SK-N-SH (cell line): ENCODE results near the gene PEPD. TPM values are rescaled to one million over a fixed set of nuclear protein-coding genes. Genes with fewer than 3 reads are reported as not detected.

Experiments used
- CTCF ChIA-PET: fragments of 300-600, 350-600 bp; formaldehyde crosslinking; extraction: SDS; loops from one replicate; lab custom pipeline; 2021; lab: Yijun Ruan, JAX
- POLR2A ChIA-PET: fragments of 350-600 bp; sonication (Branson Sonifier 250); formaldehyde crosslinking; extraction: SDS; loops from one replicate; lab custom pipeline; 2020; ENCODE audit warnings: antibody characterized with exemption, inconsistent platforms; lab: Yijun Ruan, JAX
- DNase-seq: peaks from one replicate; pipeline ENCODE4 v3.0.0; 2012
- H2AFZ ChIP-seq: fragments of 200-600 bp; sonication (generic); 2 replicates; pipeline ENCODE4 v1.8.1; 2016; ENCODE audit warnings: antibody characterized with exemption, mild to moderate bottlenecking, low read depth
- H3F3A ChIP-seq: fragments of 200-600 bp; sonication (generic); replicated peaks from 2 replicates; pipeline ENCODE3; 2016; ENCODE audit warnings: antibody characterized with exemption, mild to moderate bottlenecking; ENCODE audit not compliant: insufficient read depth
- H3K27ac ChIP-seq, 2 experiments: fragments of 200-500 bp in 1 of 2; fragments of 200-600 bp in 1 of 2; sonication (Bioruptor generic) in 1 of 2; sonication (generic), shearing (Covaris generic) in 1 of 2; 2 replicates each; pipeline versions ENCODE4 v1.5.1 to v1.6.1; 2014 to 2016; ENCODE audit warnings: low read depth in 2 of 2, inconsistent platforms in 1 of 2, low read length in 1 of 2, mild to moderate bottlenecking in 1 of 2, mixed read lengths in 1 of 2
- H3K27me3 ChIP-seq: fragments of 200-600 bp; sonication (generic), shearing (Covaris generic); 2 replicates; pipeline ENCODE4 v1.6.1; 2016; ENCODE audit warnings: mixed run types; ENCODE audit not compliant: insufficient read depth
- H3K36me3 ChIP-seq, 2 experiments: fragments of 200-500 bp in 1 of 2; fragments of 200-600 bp in 1 of 2; sonication (Bioruptor generic) in 1 of 2; sonication (generic) in 1 of 2; replicated peaks in 1 of 2; 2 replicates each; pipeline versions ENCODE3 to v1.5.1; 2014 to 2016; ENCODE audit warnings: low read length in 1 of 2, mild to moderate bottlenecking in 1 of 2; ENCODE audit not compliant: insufficient read depth in 2 of 2, control insufficient read depth in 1 of 2
- H3K4me1 ChIP-seq, 2 experiments: fragments of 200-500 bp in 1 of 2; fragments of 200-600 bp in 1 of 2; sonication (Bioruptor generic) in 1 of 2; sonication (generic), shearing (Covaris generic) in 1 of 2; 2 replicates each; pipeline versions ENCODE4 v1.5.1 to v1.6.1; 2014 to 2016; ENCODE audit warnings: low read depth in 1 of 2, low read length in 1 of 2, mixed run types in 1 of 2; ENCODE audit not compliant: insufficient read depth in 2 of 2, control insufficient read depth in 1 of 2
- H3K4me2 ChIP-seq: fragments of 200-600 bp; sonication (generic), shearing (Covaris generic); 2 replicates; pipeline ENCODE4 v1.6.1; 2017; ENCODE audit warnings: mixed run types
- H3K4me3 ChIP-seq, 2 experiments: fragments of 200-500 bp in 1 of 2; fragments of 200-600 bp in 1 of 2; sonication (Bioruptor generic) in 1 of 2; sonication (generic), shearing (Covaris generic) in 1 of 2; 2 replicates each; pipeline versions ENCODE4 v1.5.1 to v1.8.1; 2014 to 2016; ENCODE audit warnings: low read depth in 2 of 2, inconsistent platforms in 1 of 2, low read length in 1 of 2, mild to moderate bottlenecking in 1 of 2, mixed read lengths in 1 of 2, moderate library complexity in 1 of 2
- H3K79me2 ChIP-seq: fragments of 200-600 bp; sonication (generic); 2 replicates; pipeline ENCODE4 v1.8.1; 2017; ENCODE audit warnings: mild to moderate bottlenecking; ENCODE audit not compliant: insufficient read depth
- H3K9ac ChIP-seq: fragments of 200-600 bp; sonication (generic); 2 replicates; pipeline ENCODE4 v1.6.1; 2017; ENCODE audit warnings: mixed run types
- H3K9me2 ChIP-seq: fragments of 200-600 bp; sonication (generic); 2 replicates; pipeline ENCODE4 v1.6.1; 2017; ENCODE audit warnings: mixed run types
- H3K9me3 ChIP-seq: fragments of 200-600 bp; sonication (generic); 2 replicates; pipeline ENCODE4 v1.6.1; 2017; ENCODE audit warnings: mixed run types, mild to moderate bottlenecking, moderate library complexity
- H4K20me1 ChIP-seq: fragments of 200-600 bp; sonication (generic); 2 replicates; pipeline ENCODE4 v1.6.1; 2017; ENCODE audit warnings: mild to moderate bottlenecking, mixed run types; ENCODE audit not compliant: insufficient read depth
- ELF1 ChIP-seq: IDR thresholded peaks from 2 replicates; pipeline ENCODE4 v1.4.0; 2012
- EP300 ChIP-seq, 2 experiments: IDR thresholded peaks; 2 replicates each; pipeline versions ENCODE4 v1.4.0 to v1.6.1; 2012; ENCODE audit warnings: borderline replicate concordance in 1 of 2, low read depth in 1 of 2, low read length in 1 of 2
- FOXM1 ChIP-seq: IDR thresholded peaks from 2 replicates; pipeline ENCODE4 v1.4.0; 2012; ENCODE audit warnings: low read depth, mild to moderate bottlenecking
- GATA2 ChIP-seq: sonication (generic); formaldehyde crosslinking; IDR thresholded peaks from 2 replicates; pipeline ENCODE4 v1.5.0; 2020; ENCODE audit warnings: mild to moderate bottlenecking, missing genetic modification reagents
- POLR2AphosphoS5 ChIP-seq: IDR thresholded peaks from 2 replicates; pipeline ENCODE4 v1.6.1; 2012; ENCODE audit warnings: low read depth, low read length
- RCOR1 ChIP-seq: fragments of 150-350 bp; IDR thresholded peaks from 2 replicates; pipeline ENCODE4 v1.6.1; 2017; ENCODE audit warnings: antibody characterized with exemption, low read length
- RFX5 ChIP-seq: IDR thresholded peaks from 2 replicates; pipeline ENCODE4 v1.6.1; 2012; ENCODE audit warnings: mild to moderate bottlenecking, improper control_type of control experiment, low read length
- TEAD4 ChIP-seq: IDR thresholded peaks from 2 replicates; pipeline ENCODE4 v1.4.0; 2012; ENCODE audit warnings: mild to moderate bottlenecking, borderline replicate concordance; ENCODE audit not compliant: insufficient read depth
- WGBS: methylation state at CpG from one replicate; pipeline ENCODE4 v1.1.6; 2017; ENCODE audit warnings: low lambda C conversion rate; 5-methylcytosine and 5-hydroxymethylcytosine counted together
- polyA plus RNA-seq, 3 experiments: library from polyadenylated mRNA; depleted of rRNA; stranded (reverse); fragments of >200 nt; gene quantifications; 2 replicates each; pipeline ENCODE4 v1.2.3, GENCODE V29; 2012
- TF ChIP-seq, protein P1 (sequence below): IDR thresholded peaks from 2 replicates; pipeline ENCODE4 v1.4.0; 2012; ENCODE audit warnings: low read depth, borderline replicate concordance
- TF ChIP-seq, protein P2 (sequence below): fragments of 150-350 bp; IDR thresholded peaks from 2 replicates; pipeline ENCODE4 v1.6.1; 2016; ENCODE audit warnings: mild to moderate bottlenecking, low read depth, low read length
- TF ChIP-seq, protein P3 (sequence below): fragments of 200-600 bp; sonication (generic); IDR thresholded peaks from 2 replicates; pipeline ENCODE4 v1.6.1; 2017; ENCODE audit warnings: antibody characterized with exemption, mild to moderate bottlenecking, moderate library complexity

Gene PEPD
- polyA plus RNA-seq, 1 of the 3 experiments (the other 2 are of a cell fraction): 88.9 TPM

DNA sequence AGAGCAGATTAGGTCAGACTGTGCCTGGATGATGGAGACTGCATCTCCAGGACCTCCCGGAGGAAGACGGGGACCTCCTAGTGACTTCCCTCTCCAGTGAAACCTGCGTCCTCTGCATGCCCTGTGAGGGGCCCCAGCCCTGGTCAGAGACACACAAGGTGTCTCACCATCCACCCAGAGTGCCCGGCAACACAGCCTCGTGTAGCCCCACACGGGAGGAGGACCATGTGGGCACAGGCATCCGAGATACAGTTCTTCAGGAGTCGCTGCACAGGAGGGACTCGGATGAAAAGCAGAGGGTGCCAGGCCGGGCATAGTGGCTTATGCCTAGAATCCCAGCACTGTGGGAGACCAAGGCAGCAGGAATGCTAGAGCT, 64.8 kb downstream of the PEPD start:
- Histone ChIP-seq H3K27ac (no peak overlapping the region), H3K4me1 (no peaks in the 10 kb centered on the region), H3K36me3 (no peaks in the 10 kb centered on the region), H2AFZ (no peak overlapping the region), H4K20me1 (no peaks in the 10 kb centered on the region), H3K79me2 (no peaks in the 10 kb centered on the region), H3K9me3 (no peaks in the 10 kb centered on the region), H3K9ac (no peak overlapping the region), H3K9me2 (no peaks in the 10 kb centered on the region), H3K4me2 (no peak overlapping the region), H3K27me3 (no peaks in the 10 kb centered on the region), H3K4me3 (no peak overlapping the region), H3F3A (no peaks in the 10 kb centered on the region)
- DNase-seq: no peak
- ChIA-PET POLR2A (no interaction called here), CTCF (interaction anchor here (1.1 kb wide), 2 partner anchors 19 to 41 kb away, joined by 3 read pairs; no protein-coding TSS in a partner anchor)
- 94% methylated on average over 8 of the region's 10 CpGs for WGBS
- TF ChIP-seq, protein P1, sequence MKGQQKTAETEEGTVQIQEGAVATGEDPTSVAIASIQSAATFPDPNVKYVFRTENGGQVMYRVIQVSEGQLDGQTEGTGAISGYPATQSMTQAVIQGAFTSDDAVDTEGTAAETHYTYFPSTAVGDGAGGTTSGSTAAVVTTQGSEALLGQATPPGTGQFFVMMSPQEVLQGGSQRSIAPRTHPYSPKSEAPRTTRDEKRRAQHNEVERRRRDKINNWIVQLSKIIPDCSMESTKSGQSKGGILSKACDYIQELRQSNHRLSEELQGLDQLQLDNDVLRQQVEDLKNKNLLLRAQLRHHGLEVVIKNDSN: no peak
- TF ChIP-seq TEAD4: no peak
- no peak for TF ChIP-seq RFX5
- no peak for TF ChIP-seq GATA2 (CRISPR knock-in tag)
- TF ChIP-seq POLR2AphosphoS5: no peak
- TF ChIP-seq ELF1: no peak
- TF ChIP-seq FOXM1: no peak
- TF ChIP-seq EP300 (IDR thresholded peaks at IDR 0.05; ENCODE audit: borderline replicate concordance in 1 of 2, low read depth in 1 of 2, low read length in 1 of 2): no peak
- TF ChIP-seq, protein P2, sequence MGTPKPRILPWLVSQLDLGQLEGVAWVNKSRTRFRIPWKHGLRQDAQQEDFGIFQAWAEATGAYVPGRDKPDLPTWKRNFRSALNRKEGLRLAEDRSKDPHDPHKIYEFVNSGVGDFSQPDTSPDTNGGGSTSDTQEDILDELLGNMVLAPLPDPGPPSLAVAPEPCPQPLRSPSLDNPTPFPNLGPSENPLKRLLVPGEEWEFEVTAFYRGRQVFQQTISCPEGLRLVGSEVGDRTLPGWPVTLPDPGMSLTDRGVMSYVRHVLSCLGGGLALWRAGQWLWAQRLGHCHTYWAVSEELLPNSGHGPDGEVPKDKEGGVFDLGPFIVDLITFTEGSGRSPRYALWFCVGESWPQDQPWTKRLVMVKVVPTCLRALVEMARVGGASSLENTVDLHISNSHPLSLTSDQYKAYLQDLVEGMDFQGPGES: no peak
- TF ChIP-seq, protein P3, sequence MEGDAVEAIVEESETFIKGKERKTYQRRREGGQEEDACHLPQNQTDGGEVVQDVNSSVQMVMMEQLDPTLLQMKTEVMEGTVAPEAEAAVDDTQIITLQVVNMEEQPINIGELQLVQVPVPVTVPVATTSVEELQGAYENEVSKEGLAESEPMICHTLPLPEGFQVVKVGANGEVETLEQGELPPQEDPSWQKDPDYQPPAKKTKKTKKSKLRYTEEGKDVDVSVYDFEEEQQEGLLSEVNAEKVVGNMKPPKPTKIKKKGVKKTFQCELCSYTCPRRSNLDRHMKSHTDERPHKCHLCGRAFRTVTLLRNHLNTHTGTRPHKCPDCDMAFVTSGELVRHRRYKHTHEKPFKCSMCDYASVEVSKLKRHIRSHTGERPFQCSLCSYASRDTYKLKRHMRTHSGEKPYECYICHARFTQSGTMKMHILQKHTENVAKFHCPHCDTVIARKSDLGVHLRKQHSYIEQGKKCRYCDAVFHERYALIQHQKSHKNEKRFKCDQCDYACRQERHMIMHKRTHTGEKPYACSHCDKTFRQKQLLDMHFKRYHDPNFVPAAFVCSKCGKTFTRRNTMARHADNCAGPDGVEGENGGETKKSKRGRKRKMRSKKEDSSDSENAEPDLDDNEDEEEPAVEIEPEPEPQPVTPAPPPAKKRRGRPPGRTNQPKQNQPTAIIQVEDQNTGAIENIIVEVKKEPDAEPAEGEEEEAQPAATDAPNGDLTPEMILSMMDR: no peak

DNA sequence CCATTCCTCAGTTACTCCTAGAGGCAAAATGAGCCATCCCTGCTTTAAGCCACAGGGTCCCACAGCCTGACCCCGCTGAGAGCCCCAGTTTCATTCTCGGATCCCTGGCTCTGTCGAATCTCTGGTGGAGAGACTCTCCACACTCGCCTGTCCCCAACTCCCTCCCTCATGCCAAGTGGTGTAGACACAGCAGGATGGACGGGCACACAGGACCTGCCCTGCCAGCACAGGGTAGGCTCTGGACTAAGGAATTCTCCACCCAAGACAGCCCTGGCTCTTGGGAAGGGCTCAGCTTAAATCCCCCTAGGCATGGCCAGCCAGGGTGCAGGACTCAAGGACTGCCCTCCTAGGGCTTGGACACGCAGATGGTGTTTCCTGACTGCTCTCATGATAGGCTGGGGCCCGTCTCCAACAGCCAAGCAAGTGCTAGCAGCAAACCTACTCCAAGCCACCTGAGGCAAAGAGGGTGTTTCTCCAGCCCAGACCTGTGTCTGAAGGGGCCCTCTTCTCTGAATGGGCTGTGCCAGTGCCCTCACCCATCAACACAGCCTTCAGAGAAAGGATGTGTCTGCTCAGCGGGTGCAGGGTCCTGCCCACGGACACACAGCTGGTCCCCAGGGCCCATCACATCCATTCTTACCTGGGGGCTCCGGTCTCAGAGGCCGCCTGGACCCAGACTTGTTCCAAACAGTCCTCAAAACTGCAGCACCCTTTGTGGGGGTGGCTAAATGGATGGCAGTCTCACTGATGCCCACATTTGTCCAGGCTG, 65.3 kb downstream of the PEPD start:
- no peak overlapping the region for H3K4me2 ChIP-seq
- no peak overlapping the region for H3K27ac ChIP-seq
- H3K4me3 ChIP-seq: no peak overlapping the region
- no peak for DNase-seq
- TF ChIP-seq RCOR1 (no peak), EP300 (IDR thresholded peaks at IDR 0.05; ENCODE audit: borderline replicate concordance in 1 of 2, low read depth in 1 of 2, low read length in 1 of 2) (no peak)
- H3K79me2 ChIP-seq: no peaks in the 10 kb centered on the region
- POLR2A ChIA-PET: no interaction called here
- H3K36me3 ChIP-seq: no peaks in the 10 kb centered on the region
- no peaks in the 10 kb centered on the region for H3K9me3 ChIP-seq
- CTCF ChIA-PET: interaction anchor here (1.1 kb wide), 2 partner anchors 18 to 40 kb away, joined by 3 read pairs; no protein-coding TSS in a partner anchor
- no peaks in the 10 kb centered on the region for H4K20me1 ChIP-seq
- H3K9ac ChIP-seq: no peak overlapping the region
- H3K4me1 ChIP-seq: no peaks in the 10 kb centered on the region
- no peaks in the 10 kb centered on the region for H3K27me3 ChIP-seq
- H3K9me2 ChIP-seq: no peaks in the 10 kb centered on the region
- no peaks in the 10 kb centered on the region for H3F3A ChIP-seq
- H2AFZ ChIP-seq: no peak overlapping the region
- WGBS: 85% methylated on average over 8 of the region's 11 CpGs
